ENCODE results near the gene SDR42E1. TPM values are rescaled to one million over a fixed set of nuclear protein-coding genes. Genes with fewer than 3 reads are reported as not detected.

SDR42E1 gene
- total RNA-seq, 2 donors from 2014 or later: 5.5 to 7.2 TPM

DNA sequence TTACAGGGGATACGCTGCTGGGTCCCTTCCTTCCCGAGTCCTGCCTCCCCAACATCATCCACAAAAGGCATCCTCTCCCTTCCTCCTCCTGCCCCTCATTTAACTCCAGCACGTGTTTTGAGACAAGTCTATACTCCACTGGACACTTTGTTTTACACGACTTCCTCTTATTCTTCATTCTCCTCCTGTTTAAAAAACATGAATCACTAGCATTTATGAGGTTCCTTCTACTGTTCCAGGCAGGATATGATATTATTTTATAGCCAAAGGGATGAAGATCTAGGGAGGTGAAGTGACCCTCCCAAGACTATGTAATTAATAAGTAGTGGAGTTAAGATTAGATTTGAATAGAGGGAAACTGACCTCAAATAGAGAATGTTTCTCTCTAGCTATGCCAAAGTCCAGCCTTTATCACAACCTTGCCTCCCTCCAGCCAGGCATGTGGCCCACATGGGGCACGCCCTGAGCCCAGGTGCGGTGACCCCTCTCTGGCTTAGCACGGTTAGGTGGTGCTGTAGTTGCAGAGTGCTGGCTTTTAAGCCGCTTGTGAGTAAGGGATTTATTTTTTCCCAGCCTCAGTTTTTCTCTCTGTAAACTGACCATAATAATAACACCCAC lies 22.5 kb upstream of the SDR42E1 start:
- Histone ChIP-seq H3K9me3 (no peaks in the 10 kb centered on the region), H3K4me1 (replicated peaks) (no peaks in the 10 kb centered on the region), H3K27me3 (replicated peaks; ENCODE audit: insufficient read depth) (no peaks in the 10 kb centered on the region), H3K4me3 (no peak overlapping the region), H3K36me3 (no peaks in the 10 kb centered on the region), H3K27ac (no peak overlapping the region)
- WGBS: 65% methylated on average over 8 of the region's 8 CpGs
- intact Hi-C loops (cut with DNase I): loop anchor here (5.0 kb wide), 1 partner anchor 194 kb away; no protein-coding TSS in a partner anchor
- no peak for DNase-seq (ENCODE audit: low spot score)
- TF ChIP-seq, protein P1, sequence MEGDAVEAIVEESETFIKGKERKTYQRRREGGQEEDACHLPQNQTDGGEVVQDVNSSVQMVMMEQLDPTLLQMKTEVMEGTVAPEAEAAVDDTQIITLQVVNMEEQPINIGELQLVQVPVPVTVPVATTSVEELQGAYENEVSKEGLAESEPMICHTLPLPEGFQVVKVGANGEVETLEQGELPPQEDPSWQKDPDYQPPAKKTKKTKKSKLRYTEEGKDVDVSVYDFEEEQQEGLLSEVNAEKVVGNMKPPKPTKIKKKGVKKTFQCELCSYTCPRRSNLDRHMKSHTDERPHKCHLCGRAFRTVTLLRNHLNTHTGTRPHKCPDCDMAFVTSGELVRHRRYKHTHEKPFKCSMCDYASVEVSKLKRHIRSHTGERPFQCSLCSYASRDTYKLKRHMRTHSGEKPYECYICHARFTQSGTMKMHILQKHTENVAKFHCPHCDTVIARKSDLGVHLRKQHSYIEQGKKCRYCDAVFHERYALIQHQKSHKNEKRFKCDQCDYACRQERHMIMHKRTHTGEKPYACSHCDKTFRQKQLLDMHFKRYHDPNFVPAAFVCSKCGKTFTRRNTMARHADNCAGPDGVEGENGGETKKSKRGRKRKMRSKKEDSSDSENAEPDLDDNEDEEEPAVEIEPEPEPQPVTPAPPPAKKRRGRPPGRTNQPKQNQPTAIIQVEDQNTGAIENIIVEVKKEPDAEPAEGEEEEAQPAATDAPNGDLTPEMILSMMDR (IDR thresholded peaks at IDR 0.05): no peak
- TF ChIP-seq POLR2AphosphoS5 (IDR thresholded peaks at IDR 0.05) (no peak), POLR2A (IDR thresholded peaks at IDR 0.05) (no peak)

- Histone ChIP-seq H3K4me3 (no peak overlapping the region), H3K36me3 (no peaks in the 10 kb centered on the region), H3K27me3 (replicated peaks; ENCODE audit: insufficient read depth) (no peaks in the 10 kb centered on the region), H3K4me1 (replicated peaks) (no peaks in the 10 kb centered on the region), H3K9me3 (no peaks in the 10 kb centered on the region), H3K27ac (no peak overlapping the region)
- peak; percentile 19 for DNase-seq (ENCODE audit: low spot score)
- no peak for TF ChIP-seq POLR2AphosphoS5 (IDR thresholded peaks at IDR 0.05)
- TF ChIP-seq, protein P1 (IDR thresholded peaks at IDR 0.05): no peak
- WGBS: 29% methylated on average over 6 of the region's 6 CpGs
- intact Hi-C loops (cut with DNase I): loop anchor here (5.0 kb wide), 1 partner anchor 194 kb away; no protein-coding TSS in a partner anchor
Measured at GRCh38 chr16:82033006-82033405, 21.7 kb upstream of the SDR42E1 start.

DNA sequence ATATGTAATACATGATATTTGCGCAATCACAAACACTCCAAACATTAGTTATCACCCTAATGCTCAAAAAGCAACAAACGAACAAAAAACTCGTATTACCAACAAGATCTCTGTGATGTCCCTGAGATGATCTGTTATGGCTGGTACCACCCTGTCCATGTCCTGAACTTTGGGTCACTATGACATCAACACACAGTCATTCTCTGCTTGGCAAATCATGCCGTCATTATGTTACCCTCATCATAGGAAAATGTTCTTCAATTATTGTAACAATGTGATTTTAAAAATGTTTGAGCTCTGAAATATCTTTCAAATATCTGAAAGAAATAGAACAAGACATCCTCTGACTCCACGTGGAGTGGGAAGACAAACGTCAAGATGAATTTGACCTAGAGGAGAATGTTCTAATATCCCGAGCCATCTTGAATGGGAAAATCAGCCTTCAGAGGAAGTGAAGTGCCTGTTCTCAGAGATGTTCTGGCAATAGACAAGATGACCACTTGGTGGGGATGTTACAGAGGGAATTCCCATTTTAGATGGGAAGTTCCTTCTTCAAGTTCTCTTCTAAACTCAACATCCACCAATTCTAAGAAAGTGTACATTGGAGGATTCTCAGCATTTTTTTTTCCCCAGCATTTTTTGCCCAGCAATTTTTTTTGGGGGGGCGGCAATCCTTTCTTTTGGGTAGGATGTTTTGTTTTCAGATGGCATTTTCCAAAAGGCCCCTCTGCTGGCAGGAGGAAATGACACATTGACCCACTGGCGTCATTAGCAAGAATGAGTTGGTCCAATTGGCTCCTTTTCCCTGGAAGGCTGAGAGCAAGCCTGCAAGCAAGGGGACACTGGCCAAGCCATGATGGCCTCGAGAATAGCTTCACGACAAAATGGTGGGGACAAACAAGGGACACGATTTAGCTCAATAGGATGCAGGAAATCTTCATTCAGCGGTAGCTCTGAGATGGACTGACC lies 20.1 kb upstream of the SDR42E1 start:
- Histone ChIP-seq H3K4me3 (no peak overlapping the region), H3K27ac (no peak overlapping the region), H3K36me3 (no peaks in the 10 kb centered on the region), H3K27me3 (replicated peaks; ENCODE audit: insufficient read depth) (peaks cover 2% of the 10 kb centered on the region), H3K9me3 (no peaks in the 10 kb centered on the region), H3K4me1 (replicated peaks) (no peaks in the 10 kb centered on the region)
- peak; percentile 36 for DNase-seq (ENCODE audit: low spot score)
- intact Hi-C loops (cut with DNase I): loop anchor here (5.0 kb wide), 1 partner anchor 196 kb away; no protein-coding TSS in a partner anchor
- WGBS: 67% methylated on average over 13 of the region's 13 CpGs
- TF ChIP-seq POLR2AphosphoS5 (IDR thresholded peaks at IDR 0.05) (peak; percentile 20), POLR2A (IDR thresholded peaks at IDR 0.05) (no peak)
- TF ChIP-seq, protein P1 (IDR thresholded peaks at IDR 0.05): peak in 3 of 4 experiments; percentile 22 to 62 (median 53)

DNA sequence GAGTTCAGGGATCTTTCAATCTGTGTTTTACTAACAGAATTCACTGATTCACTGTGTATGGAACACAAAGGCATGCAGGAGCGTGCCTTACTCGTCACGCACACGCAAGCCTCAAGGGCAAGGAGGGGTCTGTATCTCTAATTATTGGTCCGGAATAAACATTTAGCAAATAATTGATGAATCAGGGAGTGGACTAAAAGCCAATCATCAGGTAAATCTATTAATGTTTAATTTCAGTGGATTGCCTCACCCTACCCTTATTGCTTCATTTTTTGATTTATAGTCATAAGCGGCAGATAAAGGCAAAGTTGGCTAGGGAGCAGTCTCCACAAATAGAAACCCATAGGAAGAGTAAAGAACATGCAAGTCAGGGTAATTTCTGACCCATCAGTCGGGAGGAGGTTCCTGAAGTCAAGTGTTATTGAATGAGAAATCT lies 16.4 kb upstream of the SDR42E1 start:
- Histone ChIP-seq H3K4me1 (replicated peaks) (no peaks in the 10 kb centered on the region), H3K27me3 (replicated peaks; ENCODE audit: insufficient read depth) (peaks cover 2% of the 10 kb centered on the region), H3K4me3 (no peak overlapping the region), H3K9me3 (no peaks in the 10 kb centered on the region), H3K27ac (no peak overlapping the region), H3K36me3 (no peaks in the 10 kb centered on the region)
- 48% methylated on average over 7 of the region's 7 CpGs for WGBS
- intact Hi-C loops (cut with DNase I): no loop called here
- no peak for DNase-seq (ENCODE audit: low spot score)
- TF ChIP-seq, protein P1 (IDR thresholded peaks at IDR 0.05): no peak
- TF ChIP-seq POLR2A (IDR thresholded peaks at IDR 0.05): no peak
- no peak for TF ChIP-seq POLR2AphosphoS5 (IDR thresholded peaks at IDR 0.05)
